ENCODE data around the gene NDUFV2.

DNA sequence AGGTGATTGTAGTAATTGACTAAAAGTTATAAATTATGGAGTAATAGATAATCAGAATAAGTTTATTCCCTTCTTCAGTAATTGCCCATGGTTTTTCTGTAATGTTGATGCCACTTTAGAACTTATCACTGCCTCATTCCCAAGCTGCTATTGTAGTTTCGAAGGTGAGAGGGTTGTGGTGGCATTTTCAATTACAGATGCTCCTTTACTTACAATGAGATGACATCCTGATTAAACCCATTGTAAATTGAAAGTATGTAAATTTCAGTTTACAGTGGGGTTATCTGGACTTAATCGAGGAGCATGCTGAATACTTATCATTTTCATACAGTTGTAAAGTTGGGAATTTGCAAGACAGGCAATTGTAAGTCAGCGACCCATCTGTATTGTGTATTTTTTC lies 2.9 kb downstream of the NDUFV2 start:
- TF ChIP-seq POLR2A (IDR thresholded peaks at IDR 0.05; ENCODE audit: control extremely low read depth in 1 of 2, low read depth in 2 of 2, low read length in 2 of 2) (no peak), SIN3A (conservative IDR thresholded peaks at IDR 0.05 in 1 of 2, IDR thresholded peaks at IDR 0.05 in 1 of 2; ENCODE audit: low read depth in 1 of 2, low read length in 2 of 2) (no peak), HDAC2 (IDR thresholded peaks at IDR 0.05; ENCODE audit: borderline replicate concordance in 1 of 2, low read depth in 2 of 2, low read length in 2 of 2) (no peak), EP300 (IDR thresholded peaks at IDR 0.05; ENCODE audit: borderline replicate concordance in 1 of 2, low read depth in 2 of 2, low read length in 2 of 2) (no peak), POLR2AphosphoS5 (IDR thresholded peaks at IDR 0.05; ENCODE audit: low read depth, low read length) (no peak), RFX5 (IDR thresholded peaks at IDR 0.05; ENCODE audit: borderline replicate concordance, low read depth, low read length) (no peak), RNF2 (IDR thresholded peaks at IDR 0.05; ENCODE audit: borderline replicate concordance, low read depth, low read length, missing control alignments, poor library complexity, severe bottlenecking) (no peak), SP1 (IDR thresholded peaks at IDR 0.05; ENCODE audit: low read depth, low read length) (no peak), YY1 (IDR thresholded peaks at IDR 0.05; ENCODE audit: low read depth, low read length) (no peak)
- TF ChIP-seq, protein P1, sequence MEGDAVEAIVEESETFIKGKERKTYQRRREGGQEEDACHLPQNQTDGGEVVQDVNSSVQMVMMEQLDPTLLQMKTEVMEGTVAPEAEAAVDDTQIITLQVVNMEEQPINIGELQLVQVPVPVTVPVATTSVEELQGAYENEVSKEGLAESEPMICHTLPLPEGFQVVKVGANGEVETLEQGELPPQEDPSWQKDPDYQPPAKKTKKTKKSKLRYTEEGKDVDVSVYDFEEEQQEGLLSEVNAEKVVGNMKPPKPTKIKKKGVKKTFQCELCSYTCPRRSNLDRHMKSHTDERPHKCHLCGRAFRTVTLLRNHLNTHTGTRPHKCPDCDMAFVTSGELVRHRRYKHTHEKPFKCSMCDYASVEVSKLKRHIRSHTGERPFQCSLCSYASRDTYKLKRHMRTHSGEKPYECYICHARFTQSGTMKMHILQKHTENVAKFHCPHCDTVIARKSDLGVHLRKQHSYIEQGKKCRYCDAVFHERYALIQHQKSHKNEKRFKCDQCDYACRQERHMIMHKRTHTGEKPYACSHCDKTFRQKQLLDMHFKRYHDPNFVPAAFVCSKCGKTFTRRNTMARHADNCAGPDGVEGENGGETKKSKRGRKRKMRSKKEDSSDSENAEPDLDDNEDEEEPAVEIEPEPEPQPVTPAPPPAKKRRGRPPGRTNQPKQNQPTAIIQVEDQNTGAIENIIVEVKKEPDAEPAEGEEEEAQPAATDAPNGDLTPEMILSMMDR (IDR thresholded peaks at IDR 0.05; ENCODE audit: control extremely low read depth in 1 of 3, insufficient read depth in 1 of 3, low read depth in 1 of 3, low read length in 3 of 3) = no peak
- TF ChIP-seq, protein P2, sequence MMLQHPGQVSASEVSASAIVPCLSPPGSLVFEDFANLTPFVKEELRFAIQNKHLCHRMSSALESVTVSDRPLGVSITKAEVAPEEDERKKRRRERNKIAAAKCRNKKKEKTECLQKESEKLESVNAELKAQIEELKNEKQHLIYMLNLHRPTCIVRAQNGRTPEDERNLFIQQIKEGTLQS (IDR thresholded peaks at IDR 0.05; ENCODE audit: insufficient read depth, low read depth, low read length) = no peak
- TF ChIP-seq, protein P3, sequence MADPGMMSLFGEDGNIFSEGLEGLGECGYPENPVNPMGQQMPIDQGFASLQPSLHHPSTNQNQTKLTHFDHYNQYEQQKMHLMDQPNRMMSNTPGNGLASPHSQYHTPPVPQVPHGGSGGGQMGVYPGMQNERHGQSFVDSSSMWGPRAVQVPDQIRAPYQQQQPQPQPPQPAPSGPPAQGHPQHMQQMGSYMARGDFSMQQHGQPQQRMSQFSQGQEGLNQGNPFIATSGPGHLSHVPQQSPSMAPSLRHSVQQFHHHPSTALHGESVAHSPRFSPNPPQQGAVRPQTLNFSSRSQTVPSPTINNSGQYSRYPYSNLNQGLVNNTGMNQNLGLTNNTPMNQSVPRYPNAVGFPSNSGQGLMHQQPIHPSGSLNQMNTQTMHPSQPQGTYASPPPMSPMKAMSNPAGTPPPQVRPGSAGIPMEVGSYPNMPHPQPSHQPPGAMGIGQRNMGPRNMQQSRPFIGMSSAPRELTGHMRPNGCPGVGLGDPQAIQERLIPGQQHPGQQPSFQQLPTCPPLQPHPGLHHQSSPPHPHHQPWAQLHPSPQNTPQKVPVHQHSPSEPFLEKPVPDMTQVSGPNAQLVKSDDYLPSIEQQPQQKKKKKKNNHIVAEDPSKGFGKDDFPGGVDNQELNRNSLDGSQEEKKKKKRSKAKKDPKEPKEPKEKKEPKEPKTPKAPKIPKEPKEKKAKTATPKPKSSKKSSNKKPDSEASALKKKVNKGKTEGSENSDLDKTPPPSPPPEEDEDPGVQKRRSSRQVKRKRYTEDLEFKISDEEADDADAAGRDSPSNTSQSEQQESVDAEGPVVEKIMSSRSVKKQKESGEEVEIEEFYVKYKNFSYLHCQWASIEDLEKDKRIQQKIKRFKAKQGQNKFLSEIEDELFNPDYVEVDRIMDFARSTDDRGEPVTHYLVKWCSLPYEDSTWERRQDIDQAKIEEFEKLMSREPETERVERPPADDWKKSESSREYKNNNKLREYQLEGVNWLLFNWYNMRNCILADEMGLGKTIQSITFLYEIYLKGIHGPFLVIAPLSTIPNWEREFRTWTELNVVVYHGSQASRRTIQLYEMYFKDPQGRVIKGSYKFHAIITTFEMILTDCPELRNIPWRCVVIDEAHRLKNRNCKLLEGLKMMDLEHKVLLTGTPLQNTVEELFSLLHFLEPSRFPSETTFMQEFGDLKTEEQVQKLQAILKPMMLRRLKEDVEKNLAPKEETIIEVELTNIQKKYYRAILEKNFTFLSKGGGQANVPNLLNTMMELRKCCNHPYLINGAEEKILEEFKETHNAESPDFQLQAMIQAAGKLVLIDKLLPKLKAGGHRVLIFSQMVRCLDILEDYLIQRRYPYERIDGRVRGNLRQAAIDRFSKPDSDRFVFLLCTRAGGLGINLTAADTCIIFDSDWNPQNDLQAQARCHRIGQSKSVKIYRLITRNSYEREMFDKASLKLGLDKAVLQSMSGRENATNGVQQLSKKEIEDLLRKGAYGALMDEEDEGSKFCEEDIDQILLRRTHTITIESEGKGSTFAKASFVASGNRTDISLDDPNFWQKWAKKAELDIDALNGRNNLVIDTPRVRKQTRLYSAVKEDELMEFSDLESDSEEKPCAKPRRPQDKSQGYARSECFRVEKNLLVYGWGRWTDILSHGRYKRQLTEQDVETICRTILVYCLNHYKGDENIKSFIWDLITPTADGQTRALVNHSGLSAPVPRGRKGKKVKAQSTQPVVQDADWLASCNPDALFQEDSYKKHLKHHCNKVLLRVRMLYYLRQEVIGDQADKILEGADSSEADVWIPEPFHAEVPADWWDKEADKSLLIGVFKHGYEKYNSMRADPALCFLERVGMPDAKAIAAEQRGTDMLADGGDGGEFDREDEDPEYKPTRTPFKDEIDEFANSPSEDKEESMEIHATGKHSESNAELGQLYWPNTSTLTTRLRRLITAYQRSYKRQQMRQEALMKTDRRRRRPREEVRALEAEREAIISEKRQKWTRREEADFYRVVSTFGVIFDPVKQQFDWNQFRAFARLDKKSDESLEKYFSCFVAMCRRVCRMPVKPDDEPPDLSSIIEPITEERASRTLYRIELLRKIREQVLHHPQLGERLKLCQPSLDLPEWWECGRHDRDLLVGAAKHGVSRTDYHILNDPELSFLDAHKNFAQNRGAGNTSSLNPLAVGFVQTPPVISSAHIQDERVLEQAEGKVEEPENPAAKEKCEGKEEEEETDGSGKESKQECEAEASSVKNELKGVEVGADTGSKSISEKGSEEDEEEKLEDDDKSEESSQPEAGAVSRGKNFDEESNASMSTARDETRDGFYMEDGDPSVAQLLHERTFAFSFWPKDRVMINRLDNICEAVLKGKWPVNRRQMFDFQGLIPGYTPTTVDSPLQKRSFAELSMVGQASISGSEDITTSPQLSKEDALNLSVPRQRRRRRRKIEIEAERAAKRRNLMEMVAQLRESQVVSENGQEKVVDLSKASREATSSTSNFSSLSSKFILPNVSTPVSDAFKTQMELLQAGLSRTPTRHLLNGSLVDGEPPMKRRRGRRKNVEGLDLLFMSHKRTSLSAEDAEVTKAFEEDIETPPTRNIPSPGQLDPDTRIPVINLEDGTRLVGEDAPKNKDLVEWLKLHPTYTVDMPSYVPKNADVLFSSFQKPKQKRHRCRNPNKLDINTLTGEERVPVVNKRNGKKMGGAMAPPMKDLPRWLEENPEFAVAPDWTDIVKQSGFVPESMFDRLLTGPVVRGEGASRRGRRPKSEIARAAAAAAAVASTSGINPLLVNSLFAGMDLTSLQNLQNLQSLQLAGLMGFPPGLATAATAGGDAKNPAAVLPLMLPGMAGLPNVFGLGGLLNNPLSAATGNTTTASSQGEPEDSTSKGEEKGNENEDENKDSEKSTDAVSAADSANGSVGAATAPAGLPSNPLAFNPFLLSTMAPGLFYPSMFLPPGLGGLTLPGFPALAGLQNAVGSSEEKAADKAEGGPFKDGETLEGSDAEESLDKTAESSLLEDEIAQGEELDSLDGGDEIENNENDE (IDR thresholded peaks at IDR 0.05; ENCODE audit: insufficient replicate concordance, low read length) = no peak
